Spleen (tissue), 11 donors: ENCODE data around the gene VSTM4. TPM values are rescaled to one million over a fixed set of nuclear protein-coding genes. Genes with fewer than 3 reads are reported as not detected.

Source experiments
- DNase-seq: peaks from one replicate; pipeline ENCODE4 v3.0.0-alpha.2; 2020
- H3K27ac ChIP-seq, 8 donors: fragments of 200-600 bp; sonication (generic) in 7 of 8; 1 replicate in 4 of 8; 2 replicates in 4 of 8; pipeline versions ENCODE4 v1.5.0 to v1.8.0; 2016 to 2021; ENCODE audit warnings: inconsistent platforms in 4 of 8, mild to moderate bottlenecking in 4 of 8, moderate library complexity in 1 of 8
- H3K27me3 ChIP-seq, 7 donors: fragments of 200-600 bp; sonication (generic) in 6 of 7; replicated peaks in 1 of 7; 1 replicate in 4 of 7; 2 replicates in 3 of 7; pipeline versions ENCODE4 v1.5.0 to v1.8.0; 2016 to 2021; ENCODE audit warnings: inconsistent platforms in 3 of 7, mild to moderate bottlenecking in 1 of 7
- H3K36me3 ChIP-seq, 6 donors: fragments of 200-600 bp; sonication (generic) in 5 of 6; 1 replicate in 4 of 6; 2 replicates in 2 of 6; pipeline versions ENCODE4 v1.5.0 to v1.8.0; 2016 to 2021; ENCODE audit warnings: inconsistent platforms in 2 of 6
- H3K4me1 ChIP-seq, 6 donors: fragments of 200-600 bp; sonication (generic) in 5 of 6; 1 replicate in 3 of 6; 2 replicates in 3 of 6; pipeline versions ENCODE4 v1.5.0 to v1.8.0; 2016 to 2021; ENCODE audit warnings: inconsistent platforms in 3 of 6
- H3K4me3 ChIP-seq, 8 donors: fragments of 200-600 bp; sonication (generic) in 7 of 8; 1 replicate in 4 of 8; 2 replicates in 4 of 8; pipeline versions ENCODE4 v1.5.0 to v1.8.0; 2016 to 2021; ENCODE audit warnings: inconsistent platforms in 4 of 8, mild to moderate bottlenecking in 4 of 8, moderate library complexity in 2 of 8
- H3K9me3 ChIP-seq, 8 donors: fragments of 200-600 bp; sonication (generic) in 7 of 8; 1 replicate in 4 of 8; 2 replicates in 4 of 8; pipeline versions ENCODE4 v1.5.0 to v1.8.0; 2016 to 2021; ENCODE audit warnings: inconsistent platforms in 4 of 8
- POLR2A ChIP-seq, 3 donors: fragments of 450-650 bp; IDR thresholded peaks; one replicate each; pipeline ENCODE4 v1.5.1; 2017; ENCODE audit warnings: antibody characterized with exemption in 3 of 3, mild to moderate bottlenecking in 1 of 3
- POLR2AphosphoS5 ChIP-seq, 3 donors: sonication (generic); formaldehyde crosslinking; IDR thresholded peaks; one replicate each; pipeline ENCODE4 v1.5.1; 2017; ENCODE audit warnings: antibody characterized with exemption in 3 of 3
- WGBS, 5 donors: extraction: QIAGEN DNeasy Blood & Tissue Kit in 3 of 5; methylation state at CpG; one replicate each; pipeline versions ENCODE4 v1.1.5 to v1.1.7; 2013 to 2018; 5-methylcytosine and 5-hydroxymethylcytosine counted together
- intact Hi-C: fragments of 100-400 bp; cut with DNase I; formaldehyde crosslinking; loops from one replicate; pipeline ENCODE4 v1.15.0; 2023; ENCODE audit warnings: low total_unique reads
- polyA plus RNA-seq, 3 donors: library from polyadenylated mRNA; stranded (reverse); fragments of 200-250 nt; gene quantifications; one replicate each; pipeline ENCODE4 v1.2.1, GENCODE V29; 2013
- total RNA-seq, 7 donors: library from RNA; depleted of rRNA in 3 of 7; stranded (reverse); fragments of >200 nt in 3 of 7; fragmentation: NEBNext Ultra II Directional in 4 of 7; extraction: Animal tissue kit (Norgen Biotek cat#: 25700) in 4 of 7; gene quantifications; one replicate each; pipeline versions ENCODE4 v1.1.0 to v1.2.1, GENCODE V29; 2016 to 2021
- TF ChIP-seq, protein P1 (sequence below), 11 experiments: fragments of 200-600 bp in 7 of 11; fragments of 450-650 bp in 4 of 11; sonication (generic) in 4 of 11; IDR thresholded peaks in 8 of 11; conservative IDR thresholded peaks in 3 of 11; 1 replicate in 7 of 11; 2 replicates in 4 of 11; pipeline versions ENCODE4 v1.4.0 to v1.8.0; 2016 to 2021; ENCODE audit warnings: antibody characterized with exemption in 11 of 11, inconsistent platforms in 4 of 11, mild to moderate bottlenecking in 1 of 11
- donor health status: healthy with polysubstance abuse.
- donor health status: DM: no; HTN: no; CAD: no; lungs with moderate emphysema.
- donor health status: DM: no; HTN: no; CAD: no.
- donor health status: Bipolar disorder and iron deficiency.
- donor health status: healthy.
- donor health status: DM: no; HTN: no; CAD: no.
- donor health status: DM: yes; HTN: yes; CAD: no.

VSTM4 gene
- total and polyA plus RNA-seq, 10 donors: 0.57 to 6.8 (median 3.1) TPM

DNA sequence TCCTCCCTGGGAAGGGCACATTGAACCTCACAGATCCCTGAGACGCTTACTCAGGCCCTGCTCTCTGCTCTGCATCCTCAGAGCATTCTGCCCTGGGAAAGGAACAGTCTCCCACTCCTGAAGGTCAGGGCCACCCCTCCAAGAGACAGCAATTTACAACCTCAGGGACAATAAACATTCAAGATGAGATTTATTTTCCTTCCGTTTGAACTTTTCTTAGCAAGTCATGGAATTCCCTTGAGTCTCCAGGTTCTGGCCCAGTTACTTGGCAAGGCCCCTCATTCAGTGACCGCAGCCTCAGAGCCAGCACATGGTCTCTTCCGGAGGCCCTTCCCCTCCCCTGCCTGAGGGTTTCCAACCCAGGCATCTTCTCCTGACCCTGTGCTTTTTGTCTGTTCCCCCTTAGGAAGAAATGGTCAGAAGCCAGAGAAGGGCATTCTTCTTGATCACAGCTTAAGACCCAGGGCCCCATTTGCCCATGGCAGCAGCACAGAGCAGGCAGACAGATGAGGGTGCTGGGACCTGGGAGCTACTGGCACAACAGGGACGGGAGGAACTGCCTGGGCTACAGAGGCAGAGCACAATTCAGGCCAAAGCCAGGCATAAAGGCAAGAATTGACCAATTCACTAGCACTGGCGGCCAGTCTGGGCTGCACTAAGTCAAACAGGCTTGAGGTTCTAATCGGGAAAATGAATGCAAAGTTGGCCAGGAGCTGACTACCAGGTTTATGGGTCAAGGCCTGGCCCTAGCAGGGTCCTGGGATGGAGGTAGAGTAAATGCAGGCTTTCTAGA, 56.7 kb downstream of the VSTM4 start:
- H3K36me3 ChIP-seq: peaks cover 0 to 3% (median 0%) of the 10 kb centered on the region in 6 donors
- TF ChIP-seq POLR2A (IDR thresholded peaks at IDR 0.05) (no peak), POLR2AphosphoS5 (IDR thresholded peaks at IDR 0.05) (no peak)
- TF ChIP-seq, protein P1, sequence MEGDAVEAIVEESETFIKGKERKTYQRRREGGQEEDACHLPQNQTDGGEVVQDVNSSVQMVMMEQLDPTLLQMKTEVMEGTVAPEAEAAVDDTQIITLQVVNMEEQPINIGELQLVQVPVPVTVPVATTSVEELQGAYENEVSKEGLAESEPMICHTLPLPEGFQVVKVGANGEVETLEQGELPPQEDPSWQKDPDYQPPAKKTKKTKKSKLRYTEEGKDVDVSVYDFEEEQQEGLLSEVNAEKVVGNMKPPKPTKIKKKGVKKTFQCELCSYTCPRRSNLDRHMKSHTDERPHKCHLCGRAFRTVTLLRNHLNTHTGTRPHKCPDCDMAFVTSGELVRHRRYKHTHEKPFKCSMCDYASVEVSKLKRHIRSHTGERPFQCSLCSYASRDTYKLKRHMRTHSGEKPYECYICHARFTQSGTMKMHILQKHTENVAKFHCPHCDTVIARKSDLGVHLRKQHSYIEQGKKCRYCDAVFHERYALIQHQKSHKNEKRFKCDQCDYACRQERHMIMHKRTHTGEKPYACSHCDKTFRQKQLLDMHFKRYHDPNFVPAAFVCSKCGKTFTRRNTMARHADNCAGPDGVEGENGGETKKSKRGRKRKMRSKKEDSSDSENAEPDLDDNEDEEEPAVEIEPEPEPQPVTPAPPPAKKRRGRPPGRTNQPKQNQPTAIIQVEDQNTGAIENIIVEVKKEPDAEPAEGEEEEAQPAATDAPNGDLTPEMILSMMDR (IDR thresholded peaks at IDR 0.05 in 8 of 11, conservative IDR thresholded peaks at IDR 0.05 in 3 of 11): no peak
- no peak overlapping the region for H3K4me3 ChIP-seq
- H3K4me1 ChIP-seq: peaks cover 0 to 10% (median 0%) of the 10 kb centered on the region in 6 donors
- intact Hi-C loops: no loop called here
- WGBS, 5 donors: 77 to 84% (median 83%) methylated on average over 7 of the region's 7 CpGs
- H3K27ac ChIP-seq: no peak overlapping the region
- H3K9me3 ChIP-seq: peaks cover 0 to 46% (median 25%) of the 10 kb centered on the region in 8 donors
- no peak for DNase-seq
- H3K27me3 ChIP-seq: peaks cover 0 to 9% (median 0%) of the 10 kb centered on the region in 7 donors

- DNase-seq: no peak
- 92 to 98% (median 95%) methylated on average over 6 to 7 of the region's 7 CpGs for WGBS, 5 donors
- TF ChIP-seq, protein P1 (IDR thresholded peaks at IDR 0.05 in 8 of 11, conservative IDR thresholded peaks at IDR 0.05 in 3 of 11): no peak
- TF ChIP-seq POLR2AphosphoS5 (IDR thresholded peaks at IDR 0.05): no peak
- Histone ChIP-seq H3K4me3 (no peak overlapping the region), H3K9me3 (peaks cover 0 to 33% (median 17%) of the 10 kb centered on the region in 8 donors), H3K27me3 (no peaks in the 10 kb centered on the region), H3K36me3 (no peaks in the 10 kb centered on the region), H3K27ac (no peak overlapping the region), H3K4me1 (peaks cover 0 to 15% (median 0%) of the 10 kb centered on the region in 6 donors)
- intact Hi-C loops: no loop called here
These were observed 58.0 kb downstream of the VSTM4 start for GRCh38 chr10:49057231-49057880.

- 40 to 100% (median 83%) methylated on average over 1 of the region's 1 CpG for WGBS, 5 donors
- no peak for DNase-seq
- Histone ChIP-seq H3K9me3 (peaks cover 0 to 23% (median 9%) of the 10 kb centered on the region in 8 donors), H3K4me3 (no peak overlapping the region), H3K27ac (no peak overlapping the region), H3K27me3 (peaks cover 0 to 2% (median 0%) of the 10 kb centered on the region in 7 donors), H3K4me1 (peaks cover 0 to 15% (median 0%) of the 10 kb centered on the region in 6 donors), H3K36me3 (no peaks in the 10 kb centered on the region)
- intact Hi-C loops: no loop called here
- TF ChIP-seq, protein P1 (IDR thresholded peaks at IDR 0.05 in 8 of 11, conservative IDR thresholded peaks at IDR 0.05 in 3 of 11): no peak
- no peak for TF ChIP-seq POLR2A (IDR thresholded peaks at IDR 0.05)
- no peak for TF ChIP-seq POLR2AphosphoS5 (IDR thresholded peaks at IDR 0.05)
These were observed 59.0 kb downstream of the VSTM4 start for GRCh38 chr10:49056356-49056755.
